AML-193 (cell line): Measurements from ENCODE around the gene SYNM.
"Not testable (repeated sequence)": the region's sequence is repeated elsewhere in the genome, so short reads cannot be mapped to it uniquely, and the experiment has no call there.

Experiments
- DNase-seq, 2 experiments: peaks; one replicate each; lab custom pipeline; 2025; lab: John Stamatoyannopoulos, UW

The SYNM gene

GRCh38 chr15:99105514-99106341, 848 bp downstream of the SYNM start:
- DNase-seq, result no peak

- DNase-seq, result no peak
Observed at GRCh38 chr15:99106417-99107220, 1.7 kb downstream of the SYNM start.

- DNase-seq, result no peak
Observed at GRCh38 chr15:99108993-99109392, 4.1 kb downstream of the SYNM start.

GRCh38 chr15:99109555-99110021, 4.7 kb downstream of the SYNM start:
- no peak for DNase-seq

- DNase-seq, result no peak
Observed at GRCh38 chr15:99110093-99110492, 5.2 kb downstream of the SYNM start.

GRCh38 chr15:99110581-99111320, 5.9 kb downstream of the SYNM start:
- no peak for DNase-seq

GRCh38 chr15:99111641-99112040, 6.8 kb downstream of the SYNM start:
- DNase-seq, result not testable (repeated sequence)

GRCh38 chr15:99113547-99114271, 8.8 kb downstream of the SYNM start:
- no peak for DNase-seq

- DNase-seq, result no peak
Observed at GRCh38 chr15:99114511-99115299, 9.8 kb downstream of the SYNM start.

- DNase-seq, result no peak
Observed at GRCh38 chr15:99115300-99116215, 10.7 kb downstream of the SYNM start.

- no peak for DNase-seq
Observed at GRCh38 chr15:99117111-99117510, 12.2 kb downstream of the SYNM start.

- DNase-seq, result no peak
Observed at GRCh38 chr15:99117563-99118257, 12.8 kb downstream of the SYNM start.

- no peak for DNase-seq
Observed at GRCh38 chr15:99118258-99118632, 13.4 kb downstream of the SYNM start.

- DNase-seq, result no peak
Observed at GRCh38 chr15:99118801-99119546, 14.1 kb downstream of the SYNM start.

GRCh38 chr15:99120050-99120777, 15.3 kb downstream of the SYNM start:
- DNase-seq, result no peak

- DNase-seq, result no peak
Observed at GRCh38 chr15:99121207-99121606, 16.3 kb downstream of the SYNM start.

- DNase-seq, result no peak
Observed at GRCh38 chr15:99121691-99122410, 17.0 kb downstream of the SYNM start.
